Spinal cord (tissue), 10 donors: Measurements from ENCODE around the gene CSMD2. TPM values are rescaled to one million over a fixed set of nuclear protein-coding genes. Genes with fewer than 3 reads are reported as not detected.

Source experiments
- DNase-seq, 6 donors: peaks; one replicate each; pipeline versions ENCODE4 v3.0.0 to v3.0.0-alpha.2; 2013 to 2015; ENCODE audit warnings: low spot score in 6 of 6, low read depth in 4 of 6
- H3K27ac ChIP-seq: one replicate; pipeline ENCODE4 v1.5.1; 2013; ENCODE audit warnings: low read depth, low read length, control low read depth
- H3K27me3 ChIP-seq: one replicate; pipeline ENCODE4 v1.6.1; 2013; ENCODE audit warnings: low read length; ENCODE audit not compliant: control insufficient read depth, insufficient read depth
- H3K36me3 ChIP-seq: one replicate; pipeline ENCODE4 v1.6.1; 2013; ENCODE audit warnings: low read length; ENCODE audit not compliant: control insufficient read depth, insufficient read depth
- H3K4me1 ChIP-seq: one replicate; pipeline ENCODE4 v1.6.1; 2013; ENCODE audit warnings: low read length; ENCODE audit not compliant: control insufficient read depth, insufficient read depth
- H3K4me3 ChIP-seq: one replicate; pipeline ENCODE4 v1.5.1; 2013; ENCODE audit warnings: low read depth, low read length, control low read depth
- H3K9me3 ChIP-seq: one replicate; pipeline ENCODE4 v1.6.1; 2013; ENCODE audit warnings: low read length; ENCODE audit not compliant: control insufficient read depth, insufficient read depth
- WGBS: methylation state at CpG from one replicate; pipeline ENCODE4 v1.1.5; 2013; ENCODE audit warnings: missing lambda C conversion rate; ENCODE audit not compliant: insufficient coverage; 5-methylcytosine and 5-hydroxymethylcytosine counted together
- polyA plus RNA-seq, 2 donors: library from polyadenylated mRNA; unstranded; fragments of 120-200 nt; gene quantifications; one replicate each; pipeline ENCODE4 v1.2.1, GENCODE V29; 2013; ENCODE audit not compliant: insufficient read length in 2 of 2
- total RNA-seq, 2 donors: library from RNA; depleted of rRNA in 1 of 2; stranded (reverse); fragments of 120-200 nt in 1 of 2; fragments of >200 nt in 1 of 2; gene quantifications; one replicate each; pipeline versions ENCODE4 v1.2.3 to v1.2.4, GENCODE V29; 2013 to 2014
- donor health status: healthy.

Gene CSMD2
- total and polyA plus RNA-seq, 4 donors: 16.0 to 26.4 (median 22.2) TPM

GRCh38 chr1:33895976-33896375, 269.1 kb downstream of the CSMD2 start:
- no peak overlapping the region for H3K4me3 ChIP-seq
- no CpG with 5 or more reads among the region's 2 CpGs for WGBS
- no peaks in the 10 kb centered on the region for H3K9me3 ChIP-seq
- peaks cover 23% of the 10 kb centered on the region for H3K4me1 ChIP-seq
- H3K27me3 ChIP-seq: no peaks in the 10 kb centered on the region
- H3K36me3 ChIP-seq: peaks cover 6% of the 10 kb centered on the region
- no peak overlapping the region for H3K27ac ChIP-seq
- peak in 1 of 6 donors; percentile 60 for DNase-seq

GRCh38 chr1:33895396-33895795, 269.6 kb downstream of the CSMD2 start:
- Histone ChIP-seq H3K36me3 (peaks cover 6% of the 10 kb centered on the region), H3K9me3 (no peaks in the 10 kb centered on the region), H3K4me1 (peaks cover 23% of the 10 kb centered on the region), H3K27ac (no peak overlapping the region), H3K4me3 (no peak overlapping the region), H3K27me3 (no peaks in the 10 kb centered on the region)
- DNase-seq: no peak
- WGBS: 50% methylated on average over 8 of the region's 8 CpGs

DNA sequence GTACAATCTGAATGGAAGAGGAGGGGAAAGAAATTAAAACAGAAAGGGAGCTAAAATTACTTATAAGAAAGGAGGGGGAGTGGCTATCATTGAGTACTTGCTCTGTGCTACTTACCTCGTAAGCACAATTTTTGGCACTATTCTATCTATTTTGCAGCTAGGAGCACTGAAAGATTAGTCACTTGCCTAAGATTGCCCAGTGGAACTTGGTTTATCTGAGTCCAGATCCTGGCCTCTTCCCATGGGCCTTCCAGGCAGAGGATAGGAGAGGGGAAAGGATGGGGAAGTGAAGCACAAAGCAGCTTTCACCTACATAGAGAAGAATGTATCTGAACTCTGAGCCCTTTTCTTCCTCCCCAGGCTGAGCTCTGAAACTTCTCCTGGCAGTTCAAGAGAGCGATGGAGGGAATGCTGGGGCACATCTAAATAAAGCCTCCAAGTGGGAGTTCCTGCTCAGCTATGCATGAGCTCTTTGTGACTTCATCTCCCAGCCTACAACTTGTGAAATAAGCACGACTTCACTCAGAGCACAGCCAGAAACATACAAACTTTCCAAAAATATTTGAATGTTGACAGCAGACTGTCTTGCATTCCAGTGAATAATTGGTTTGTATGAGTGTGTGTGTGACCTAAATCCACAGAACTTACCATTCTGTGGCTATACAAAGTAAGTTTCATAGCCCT, 271.7 kb downstream of the CSMD2 start:
- Histone ChIP-seq H3K4me1 (peaks cover 8% of the 10 kb centered on the region), H3K36me3 (peaks cover 6% of the 10 kb centered on the region), H3K4me3 (no peak overlapping the region), H3K27ac (peak overlapping the region; percentile 69), H3K9me3 (no peaks in the 10 kb centered on the region), H3K27me3 (no peaks in the 10 kb centered on the region)
- WGBS: 14% methylated on average over 1 of the region's 3 CpGs
- peak in 2 of 6 donors; percentile 27 to 72 for DNase-seq

- H3K36me3 ChIP-seq: no peaks in the 10 kb centered on the region
- DNase-seq: peak in 3 of 6 donors; percentile 51 to 83 (median 74)
- H3K9me3 ChIP-seq: no peaks in the 10 kb centered on the region
- no peaks in the 10 kb centered on the region for H3K27me3 ChIP-seq
- peaks cover 6% of the 10 kb centered on the region for H3K4me1 ChIP-seq
- H3K27ac ChIP-seq: peak overlapping the region; percentile 64
- H3K4me3 ChIP-seq: no peak overlapping the region
- WGBS: 12% methylated on average over 3 of the region's 5 CpGs
Observed at GRCh38 chr1:33886496-33886895, 278.5 kb downstream of the CSMD2 start.

DNA sequence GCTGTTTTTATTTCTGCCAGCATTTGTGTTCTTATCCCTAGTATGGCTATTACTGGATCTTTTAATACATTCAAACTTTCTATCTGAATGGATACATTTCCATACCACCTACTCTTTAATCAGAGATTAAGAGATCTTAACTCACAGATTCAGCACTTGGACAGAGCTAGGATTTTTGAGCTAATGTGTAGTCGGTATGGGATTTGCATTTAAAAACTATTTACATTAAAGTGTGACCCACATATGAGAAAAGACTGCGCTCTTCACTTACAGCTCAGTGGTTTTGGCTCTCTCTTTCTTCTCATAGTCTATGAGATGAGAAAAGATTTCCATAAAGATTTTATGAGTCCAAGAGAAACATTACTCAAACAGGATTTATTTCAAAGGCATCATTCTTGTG, 284.7 kb downstream of the CSMD2 start:
- Histone ChIP-seq H3K27me3 (no peaks in the 10 kb centered on the region), H3K4me3 (no peak overlapping the region), H3K36me3 (no peaks in the 10 kb centered on the region), H3K27ac (no peak overlapping the region), H3K9me3 (no peaks in the 10 kb centered on the region), H3K4me1 (peaks cover 9% of the 10 kb centered on the region)
- WGBS: no CpG with 5 or more reads among the region's 2 CpGs
- peak in 1 of 6 donors; percentile 35 for DNase-seq

DNA sequence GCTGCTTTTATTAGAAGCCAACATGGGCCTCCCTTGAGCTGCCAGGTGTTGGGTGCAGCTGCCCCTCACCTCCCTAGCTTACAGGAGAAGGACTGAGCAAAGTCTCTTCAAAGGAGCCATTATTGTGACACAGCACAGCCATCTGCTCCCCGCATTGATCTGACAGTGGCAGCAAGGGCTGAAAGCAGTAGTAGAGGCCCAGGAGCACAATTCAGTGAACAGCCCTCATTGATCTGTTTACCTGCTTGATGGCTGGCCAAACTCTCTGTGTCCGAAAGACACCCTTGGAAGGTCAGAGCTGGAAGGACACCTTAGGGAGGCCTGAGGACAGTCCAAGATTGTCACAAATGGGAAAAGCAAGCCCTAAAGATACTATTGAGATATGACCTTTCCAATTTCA, 286.6 kb downstream of the CSMD2 start:
- Histone ChIP-seq H3K27me3 (no peaks in the 10 kb centered on the region), H3K27ac (no peak overlapping the region), H3K9me3 (no peaks in the 10 kb centered on the region), H3K36me3 (no peaks in the 10 kb centered on the region), H3K4me1 (peaks cover 16% of the 10 kb centered on the region), H3K4me3 (no peak overlapping the region)
- DNase-seq: no peak
- 94% methylated on average over 2 of the region's 2 CpGs for WGBS

GRCh38 chr1:33876970-33877650, 287.9 kb downstream of the CSMD2 start:
- 85% methylated on average over 4 of the region's 5 CpGs for WGBS

GRCh38 chr1:33875862-33876261, 289.2 kb downstream of the CSMD2 start:
- Histone ChIP-seq H3K27ac (no peak overlapping the region), H3K27me3 (no peaks in the 10 kb centered on the region), H3K4me1 (peaks cover 16% of the 10 kb centered on the region), H3K9me3 (no peaks in the 10 kb centered on the region), H3K4me3 (no peak overlapping the region), H3K36me3 (no peaks in the 10 kb centered on the region)
- peak in 2 of 6 donors; percentile 40 to 62 for DNase-seq
- 39% methylated on average over 3 of the region's 3 CpGs for WGBS

More at GRCh38 chr1:33876970-33877650, 287.9 kb downstream of the CSMD2 start:
- H3K4me1 ChIP-seq: peaks cover 16% of the 10 kb centered on the region
- DNase-seq: peak in 2 of 6 donors; percentile 35 to 63
- no peaks in the 10 kb centered on the region for H3K27me3 ChIP-seq
- no peak overlapping the region for H3K27ac ChIP-seq
- H3K36me3 ChIP-seq: no peaks in the 10 kb centered on the region
- H3K9me3 ChIP-seq: no peaks in the 10 kb centered on the region
- H3K4me3 ChIP-seq: no peak overlapping the region

DNA sequence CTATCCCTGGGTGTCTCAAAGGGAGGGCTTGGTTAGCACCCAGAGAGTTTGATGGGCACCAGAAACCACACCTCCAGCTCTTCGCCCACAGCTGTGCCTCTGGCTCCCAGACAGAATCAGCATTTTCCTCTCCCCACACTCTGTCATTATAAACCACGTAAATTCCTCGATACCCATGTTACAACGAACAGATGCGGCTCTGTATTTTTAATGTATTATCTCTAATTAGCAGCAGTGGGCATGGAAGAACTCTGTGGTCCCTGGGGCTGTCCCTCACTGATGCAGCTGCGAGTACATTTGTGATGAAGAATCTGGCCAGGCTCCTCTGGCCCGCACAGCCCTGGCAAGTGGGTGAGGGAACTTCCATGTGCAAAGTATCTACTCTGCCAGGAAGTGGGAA, 290.4 kb downstream of the CSMD2 start:
- no peaks in the 10 kb centered on the region for H3K27me3 ChIP-seq
- no peak overlapping the region for H3K4me3 ChIP-seq
- H3K4me1 ChIP-seq: peaks cover 16% of the 10 kb centered on the region
- H3K9me3 ChIP-seq: no peaks in the 10 kb centered on the region
- WGBS: 19% methylated on average over 2 of the region's 7 CpGs
- no peaks in the 10 kb centered on the region for H3K36me3 ChIP-seq
- H3K27ac ChIP-seq: no peak overlapping the region
- DNase-seq: peak in 2 of 6 donors; percentile 30 to 73

- no CpG with 5 or more reads among the region's 2 CpGs for WGBS
- Histone ChIP-seq H3K36me3 (no peaks in the 10 kb centered on the region), H3K4me1 (peaks cover 12% of the 10 kb centered on the region), H3K27me3 (no peaks in the 10 kb centered on the region), H3K4me3 (no peak overlapping the region), H3K9me3 (no peaks in the 10 kb centered on the region), H3K27ac (no peak overlapping the region)
- peak in 4 of 6 donors; percentile 53 to 77 (median 62) for DNase-seq
Observed at GRCh38 chr1:33872683-33873082, 292.3 kb downstream of the CSMD2 start.
